ENCODE measurements around the gene HECTD4. TPM values are rescaled to one million over a fixed set of nuclear protein-coding genes. Genes with fewer than 3 reads are reported as not detected.
A peak's percentile ranks its signal among the peaks of the same experiment; 100 is the strongest.

The HECTD4 gene
- total and polyA plus RNA-seq, 9 of the 15 experiments (the other 6 are each of a cell fraction or from before 2014, with no cell fraction given): 3.5 to 33.3 (median 13.5) TPM

DNA sequence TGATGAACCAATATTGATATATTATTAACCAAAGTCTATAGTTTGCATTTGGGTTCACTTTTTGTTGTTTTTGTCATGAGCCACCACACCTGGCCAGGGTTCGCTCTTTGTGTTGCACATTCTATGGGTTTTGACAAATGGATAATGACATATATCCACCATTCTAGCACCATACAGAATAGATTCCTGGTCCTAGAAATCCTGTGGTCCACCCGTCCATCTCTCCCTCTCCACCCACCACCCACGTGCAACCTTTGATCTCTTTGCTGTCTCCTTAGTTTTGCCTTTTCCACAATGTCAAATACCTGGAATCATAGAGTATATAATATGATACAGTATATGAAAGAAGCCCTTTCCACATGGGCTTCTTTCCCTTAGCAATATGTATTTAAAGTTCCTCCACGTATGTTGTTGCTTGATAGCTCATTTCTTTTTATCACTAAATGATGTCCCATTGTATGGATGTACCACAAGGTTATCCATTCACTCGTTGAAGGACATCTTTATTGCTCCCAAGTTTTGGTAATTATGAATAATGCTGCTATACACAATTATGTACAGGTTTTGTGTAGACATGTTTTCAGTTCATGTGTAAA, 19.8 kb upstream of the HECTD4 start:
- H4K20me1 ChIP-seq (replicated peaks; ENCODE audit: control insufficient read depth, insufficient read depth, low read length): peaks cover 23% of the 10 kb centered on the region
- WGBS (ENCODE audit: insufficient coverage, low coverage, missing lambda C conversion rate): 19% methylated on average over 5 of the region's 5 CpGs
- POLR2A ChIA-PET: interaction anchor here (0.6 to 1.9 kb wide), 5 partner anchors 10 to 388 kb away, joined by 3 to 7 read pairs (median 3); no protein-coding TSS in a partner anchor

More for the DNA sequence above, 19.8 kb upstream of the HECTD4 start:
- FAIRE-seq: no peak
- Histone ChIP-seq H3K36me3 (ENCODE audit: control insufficient read depth, insufficient read depth, low read length) (peaks cover 30% of the 10 kb centered on the region), H3K4me2 (ENCODE audit: insufficient read depth, low read length) (no peak overlapping the region), H3K27me3 (ENCODE audit: control insufficient read depth in 2 of 2, insufficient read depth in 2 of 2, low read length in 2 of 2) (no peaks in the 10 kb centered on the region), H2AFZ (ENCODE audit: low read depth, low read length) (no peak overlapping the region), H3K4me1 (replicated peaks in 1 of 2; ENCODE audit: control insufficient read depth in 2 of 2, insufficient read depth in 2 of 2, low read length in 2 of 2) (peaks cover 5% of the 10 kb centered on the region in 2 experiments; a peak in 4 of 5 replicates), H3K9ac (ENCODE audit: insufficient read depth in 1 of 2, low read depth in 2 of 2, low read length in 2 of 2) (no peak overlapping the region), H3K9me3 (replicated peaks; ENCODE audit: control insufficient read depth, insufficient read depth, low read depth, low read length) (no peaks in the 10 kb centered on the region), H3K4me3 (no peak overlapping the region), H3K9me1 (ENCODE audit: control insufficient read depth, insufficient read depth, low read length) (no peaks in the 10 kb centered on the region), H3K79me2 (ENCODE audit: control insufficient read depth, insufficient read depth, low read length) (peaks cover 12% of the 10 kb centered on the region), H3K27ac (ENCODE audit: extremely low read depth, low read depth, low read length) (no peak overlapping the region)
- TF ChIP-seq EGR1 (conservative IDR thresholded peaks at IDR 0.05) (0 out of 2 replicates have a peak, but pooled peaks have one; percentile 27), RBBP5 (IDR thresholded peaks at IDR 0.05; ENCODE audit: borderline replicate concordance, insufficient read depth, low read length, poor library complexity, severe bottlenecking) (no peak), CEBPG (CRISPR knock-in tag; IDR thresholded peaks at IDR 0.05) (no peak), CEBPG (tag; conservative IDR thresholded peaks at IDR 0.05 in 1 of 2, IDR thresholded peaks at IDR 0.05 in 1 of 2) (no peak), ZBTB8A (IDR thresholded peaks at IDR 0.05; ENCODE audit: partially characterized antibody) (no peak), ADNP (tag; IDR thresholded peaks at IDR 0.05) (no peak), NUFIP1 (IDR thresholded peaks at IDR 0.05; ENCODE audit: partially characterized antibody) (no peak), SP1 (CRISPR knock-in tag; IDR thresholded peaks at IDR 0.05) (no peak), ESRRA (IDR thresholded peaks at IDR 0.05; ENCODE audit: borderline replicate concordance, low read depth) (peak; percentile 63; the same call in 1 of the 2 replicates), TFAP4 (CRISPR knock-in tag; IDR thresholded peaks at IDR 0.05; ENCODE audit: borderline replicate concordance) (no peak), STAT5B (CRISPR knock-in tag; IDR thresholded peaks at IDR 0.05) (no peak)
- no peak for DNase-seq (ENCODE audit: extremely low read depth in 1 of 4, low spot score in 3 of 4)
- intact Hi-C loops (cut with micrococcal nuclease) (loop anchor here (10.0 kb wide), 1 partner anchor 557 kb away; the partner anchor contains the start of gene MAPKAPK5), in situ Hi-C loops (cut with MboI) (no loop called here)
- no TSS peak for BruUV-seq (replicated peaks)
- CTCF ChIA-PET (ENCODE audit: low intra/inter-chr PET ratio): no interaction called here
- ATAC-seq: no peak

All from K562 (cell line).